Eye (tissue), 1 donor: Measurements from ENCODE around the gene AP2A1.

Source experiments
- DNase-seq: peaks from one replicate; pipeline ENCODE4 v3.0.0-alpha.2; 2015

The AP2A1 gene

DNA sequence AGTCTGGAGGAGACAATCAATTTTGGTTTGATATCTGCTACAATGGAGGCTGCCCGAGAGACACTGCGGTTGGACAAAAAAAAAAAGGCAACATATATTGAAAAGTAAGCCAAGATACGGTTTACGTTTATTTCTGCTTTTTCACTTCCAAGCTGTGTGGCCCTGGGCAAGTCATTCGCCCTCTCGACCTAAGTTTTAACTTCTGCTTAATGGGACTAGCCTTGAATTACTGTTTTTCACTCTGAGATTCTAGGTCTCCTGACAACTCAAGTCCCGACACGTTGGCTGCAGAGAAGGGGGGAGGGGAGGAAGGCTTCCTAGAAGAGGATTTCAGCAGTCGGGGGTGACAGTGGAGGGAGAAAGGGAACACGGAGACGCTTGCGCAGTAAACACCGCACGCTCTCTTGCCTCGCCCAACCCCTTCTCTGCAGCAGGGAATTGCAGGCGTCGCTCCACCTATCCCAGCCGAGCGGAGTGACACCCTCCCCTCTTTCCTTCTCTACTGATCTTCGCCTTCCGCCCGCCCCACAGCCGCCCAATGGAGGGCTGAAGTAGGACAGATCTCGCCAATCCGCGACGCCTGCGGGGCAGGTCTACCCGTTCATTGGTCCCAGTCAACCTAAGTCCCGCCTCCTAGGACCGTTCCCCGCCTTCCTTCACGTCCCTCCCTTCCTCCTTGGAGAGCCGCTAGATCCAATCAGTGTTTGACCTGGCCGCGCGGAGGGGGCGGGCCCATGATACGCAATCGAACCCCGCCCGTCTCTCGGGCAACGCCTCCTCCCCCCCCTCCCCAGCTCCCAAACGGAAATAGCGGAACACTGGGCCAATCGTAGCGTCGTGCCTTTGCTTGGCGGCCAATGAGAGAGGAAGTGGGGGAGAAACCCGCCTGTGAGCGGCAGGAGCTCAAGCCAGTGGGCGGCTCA lies 533 bp upstream of the AP2A1 start:
- DNase-seq, result peak; percentile 100

DNA sequence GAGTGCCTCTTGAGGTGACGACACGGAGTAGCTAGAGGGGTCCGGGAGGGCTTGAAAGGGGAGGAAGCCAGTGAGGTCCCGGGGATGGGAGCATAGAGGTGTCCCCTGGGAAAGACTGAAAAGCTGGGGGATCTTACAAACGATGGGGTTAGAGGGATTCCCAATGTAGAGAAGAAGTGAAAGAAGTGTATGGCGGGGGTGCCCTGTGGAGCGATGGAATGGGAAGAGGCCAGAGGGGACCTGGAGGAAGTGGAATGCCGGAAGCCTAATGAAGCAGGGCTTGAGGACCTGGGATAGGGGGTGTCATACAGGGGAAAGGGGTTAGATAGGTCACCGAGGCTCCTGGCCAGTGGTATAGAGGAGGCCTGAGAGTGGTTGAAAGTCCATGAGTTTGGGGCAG lies 580 bp downstream of the AP2A1 start:
- DNase-seq, result no peak

DNA sequence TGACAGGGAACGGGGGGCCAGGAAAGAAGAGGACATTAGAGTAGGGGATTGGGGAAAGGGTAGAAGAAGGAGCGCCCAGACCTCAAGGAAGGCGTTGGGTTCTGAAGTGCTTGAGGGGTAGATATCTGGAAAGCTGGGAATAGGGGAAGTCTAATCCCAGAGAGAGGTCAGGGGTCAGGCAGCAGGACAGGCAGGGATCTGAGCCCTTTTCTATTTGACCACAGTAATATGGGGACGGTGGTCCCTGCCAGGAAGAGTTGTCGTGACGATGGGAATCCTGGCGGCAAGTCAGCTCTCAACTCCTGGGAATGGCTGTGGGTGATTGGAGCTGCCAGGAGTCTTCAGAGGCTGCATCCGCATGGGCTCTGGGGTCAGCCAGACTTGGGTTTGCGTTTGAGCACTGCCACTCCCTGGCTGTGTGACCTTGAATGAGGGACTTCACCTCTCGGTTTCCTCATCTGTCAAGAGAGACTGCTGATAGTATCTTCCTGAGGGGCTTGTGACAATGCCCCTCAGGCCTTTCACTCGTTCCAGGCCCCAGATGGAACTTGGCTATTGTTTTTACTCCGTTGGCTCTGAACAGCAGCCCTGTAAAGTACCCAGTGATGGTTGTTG lies 1.3 kb downstream of the AP2A1 start:
- no peak for DNase-seq

DNA sequence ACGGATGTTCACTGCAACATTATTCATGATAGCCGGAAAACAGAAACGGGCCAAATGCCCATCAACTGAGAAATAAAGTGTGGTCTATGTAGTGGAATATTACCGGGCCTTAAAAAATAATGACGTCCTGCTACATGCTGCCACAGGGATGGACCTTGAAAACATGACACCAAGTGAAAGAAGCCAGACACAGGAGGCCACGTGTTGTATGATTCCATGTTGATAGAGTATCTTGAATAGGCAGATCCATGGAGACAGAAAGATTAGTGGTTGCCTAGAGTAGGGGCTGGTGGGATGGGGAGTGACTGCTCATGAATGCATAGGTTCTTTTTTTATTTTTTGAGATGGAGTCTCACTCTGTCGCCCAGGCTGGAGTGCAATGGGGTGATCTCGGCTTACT lies 3.7 kb downstream of the AP2A1 start:
- no peak for DNase-seq

DNA sequence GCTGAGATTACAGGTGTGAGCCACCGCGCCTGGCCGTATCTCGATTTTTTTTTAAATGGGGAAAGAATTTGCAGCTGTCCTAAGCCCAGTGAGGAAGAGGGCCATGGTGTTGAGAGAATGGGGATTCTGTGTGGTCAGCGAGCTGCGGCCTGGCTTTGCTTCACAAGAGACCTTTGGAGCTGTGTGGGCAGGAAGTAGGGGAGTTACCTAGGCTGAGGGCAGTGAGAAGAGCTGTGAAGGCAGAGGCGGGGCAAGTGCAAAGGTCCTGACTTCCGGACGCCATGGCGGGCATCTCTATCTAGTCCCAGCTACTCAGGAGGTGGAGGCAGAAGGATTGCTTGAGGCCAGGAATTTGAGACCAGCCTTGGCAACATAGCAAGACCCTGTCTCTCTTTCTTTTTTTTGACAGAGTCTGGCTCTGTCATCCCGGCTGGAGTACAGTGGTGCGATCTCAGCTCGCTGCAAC lies 4.9 kb downstream of the AP2A1 start:
- no peak for DNase-seq

DNA sequence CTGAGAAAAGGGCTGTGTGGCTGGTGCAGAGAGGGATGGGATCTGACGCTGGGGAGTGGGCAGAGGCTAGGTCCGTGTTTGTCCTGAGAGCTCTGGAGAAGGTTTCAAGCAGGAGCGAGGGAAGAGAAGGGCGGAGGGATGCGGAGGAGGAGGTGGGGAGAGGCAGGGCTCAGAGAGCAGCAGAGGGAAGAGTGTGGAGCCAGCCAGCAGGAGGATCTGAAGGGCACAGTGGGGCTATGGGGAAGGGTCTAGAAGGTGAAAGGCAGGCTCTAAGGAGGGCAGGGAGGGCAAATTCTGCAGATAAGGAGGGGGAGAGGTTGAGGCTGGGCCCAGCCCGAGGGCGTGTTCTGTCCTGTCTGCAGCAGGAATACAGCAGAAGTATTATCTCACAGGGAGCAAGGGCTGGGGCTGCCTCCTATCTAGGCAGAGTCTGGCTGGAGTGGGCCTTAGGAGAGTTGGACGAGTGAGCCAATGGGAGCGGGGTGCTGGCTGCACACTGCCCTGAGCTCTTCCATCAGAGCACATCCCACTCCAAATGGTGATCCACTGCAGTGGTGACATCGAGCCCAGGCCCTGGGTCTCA lies 6.1 kb downstream of the AP2A1 start:
- no peak for DNase-seq

DNA sequence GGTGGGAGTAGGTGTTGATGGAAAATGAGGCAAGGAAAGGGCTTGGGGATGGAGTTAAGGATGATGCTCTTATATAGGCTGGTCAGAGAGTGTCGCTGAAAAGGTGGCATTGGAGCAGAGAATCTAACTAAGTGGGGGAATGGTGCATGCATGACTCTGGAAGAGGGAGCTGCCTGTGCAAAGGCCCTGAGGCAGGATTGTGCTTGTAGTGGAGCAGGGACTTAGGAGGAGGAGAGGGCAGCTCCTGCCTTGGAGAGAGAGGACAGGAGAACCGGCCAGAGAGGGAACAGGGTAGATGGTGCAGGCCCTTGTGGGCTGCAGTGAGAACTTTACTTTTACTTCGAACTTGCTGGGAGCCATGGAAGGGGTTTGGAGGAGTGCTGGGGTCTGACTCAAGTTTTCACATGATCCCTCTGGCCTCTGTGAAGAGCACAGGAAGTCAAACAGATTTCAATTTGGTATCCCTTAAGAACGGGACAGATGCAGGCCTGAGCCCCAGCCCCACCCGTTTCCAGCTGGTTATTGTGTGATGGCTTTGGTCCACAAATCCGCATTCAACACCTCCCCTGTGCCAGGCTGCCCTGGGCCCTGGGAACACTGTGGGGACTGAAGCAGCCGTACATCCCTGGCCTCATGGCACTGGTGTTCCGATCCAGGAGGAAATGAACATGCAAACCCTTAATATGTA lies 7.0 kb downstream of the AP2A1 start:
- no peak for DNase-seq

DNA sequence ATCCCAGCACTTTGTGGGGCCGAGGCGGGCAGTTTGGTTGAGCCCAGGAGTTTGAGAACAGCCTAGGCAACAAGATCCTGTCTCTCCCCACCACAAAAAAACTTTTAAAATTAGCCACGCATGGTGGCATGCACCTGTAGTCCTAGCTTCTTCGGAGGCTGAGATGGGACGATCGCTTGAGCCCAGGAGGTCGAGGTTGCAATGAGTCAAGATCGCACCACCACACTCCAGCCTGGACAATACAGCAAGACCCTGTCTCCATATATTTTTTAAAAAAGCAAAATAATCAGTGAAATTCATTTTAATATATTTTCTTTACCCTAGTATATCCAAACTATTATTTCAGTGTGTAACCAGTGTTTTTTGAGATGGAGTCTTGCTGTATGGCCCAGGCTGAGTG lies 8.2 kb downstream of the AP2A1 start:
- no peak for DNase-seq

DNA sequence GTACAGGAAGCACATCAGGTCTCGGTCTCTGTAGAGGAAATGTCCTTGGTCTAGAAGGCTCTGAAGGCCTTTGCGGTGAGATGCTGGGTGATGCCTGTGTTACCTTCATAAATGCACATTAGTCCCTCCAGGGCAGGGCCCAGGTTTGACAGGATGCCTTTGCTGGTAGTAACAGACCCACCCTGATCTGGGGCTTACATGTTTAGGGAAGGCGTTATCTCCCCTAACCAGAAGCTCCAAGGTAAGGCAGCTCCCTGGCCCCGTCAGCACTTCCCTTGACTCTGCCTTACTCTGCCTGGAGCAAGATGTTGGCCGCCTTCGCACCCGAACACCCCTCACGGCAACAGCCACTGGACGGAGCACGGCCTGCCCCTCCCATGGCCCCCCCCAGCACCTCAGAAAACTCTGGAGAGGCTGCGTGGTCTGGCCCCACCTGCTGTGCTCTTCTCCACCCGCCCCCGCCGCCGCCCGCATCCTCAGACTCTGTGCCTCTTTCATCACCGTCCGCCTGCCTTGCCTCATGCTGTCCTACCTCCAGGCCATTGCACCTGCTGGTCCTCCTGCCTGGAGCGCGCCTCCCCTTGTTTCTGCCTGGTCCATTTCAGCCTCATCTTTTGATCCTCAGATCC lies 9.1 kb downstream of the AP2A1 start:
- DNase-seq, result no peak

DNA sequence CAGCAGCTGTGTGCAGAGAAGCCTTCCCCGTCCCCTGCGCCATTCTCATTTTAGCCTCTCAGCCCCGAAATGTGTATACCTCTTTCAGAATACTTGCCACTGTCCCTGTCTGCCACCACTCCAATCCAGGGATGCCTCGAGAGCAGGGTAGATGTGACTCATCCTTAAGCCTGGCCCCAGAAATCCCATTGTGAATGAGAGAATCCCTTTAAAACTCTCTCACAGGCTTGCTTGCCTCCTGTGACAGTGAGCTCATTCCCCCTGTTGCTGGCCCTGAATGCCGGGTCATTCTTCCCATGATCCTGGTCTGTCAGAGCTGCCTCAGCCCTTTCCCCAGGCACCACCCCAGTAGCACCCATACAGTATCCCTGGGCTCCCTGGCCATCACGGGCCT lies 9.6 kb downstream of the AP2A1 start:
- DNase-seq, result no peak

DNA sequence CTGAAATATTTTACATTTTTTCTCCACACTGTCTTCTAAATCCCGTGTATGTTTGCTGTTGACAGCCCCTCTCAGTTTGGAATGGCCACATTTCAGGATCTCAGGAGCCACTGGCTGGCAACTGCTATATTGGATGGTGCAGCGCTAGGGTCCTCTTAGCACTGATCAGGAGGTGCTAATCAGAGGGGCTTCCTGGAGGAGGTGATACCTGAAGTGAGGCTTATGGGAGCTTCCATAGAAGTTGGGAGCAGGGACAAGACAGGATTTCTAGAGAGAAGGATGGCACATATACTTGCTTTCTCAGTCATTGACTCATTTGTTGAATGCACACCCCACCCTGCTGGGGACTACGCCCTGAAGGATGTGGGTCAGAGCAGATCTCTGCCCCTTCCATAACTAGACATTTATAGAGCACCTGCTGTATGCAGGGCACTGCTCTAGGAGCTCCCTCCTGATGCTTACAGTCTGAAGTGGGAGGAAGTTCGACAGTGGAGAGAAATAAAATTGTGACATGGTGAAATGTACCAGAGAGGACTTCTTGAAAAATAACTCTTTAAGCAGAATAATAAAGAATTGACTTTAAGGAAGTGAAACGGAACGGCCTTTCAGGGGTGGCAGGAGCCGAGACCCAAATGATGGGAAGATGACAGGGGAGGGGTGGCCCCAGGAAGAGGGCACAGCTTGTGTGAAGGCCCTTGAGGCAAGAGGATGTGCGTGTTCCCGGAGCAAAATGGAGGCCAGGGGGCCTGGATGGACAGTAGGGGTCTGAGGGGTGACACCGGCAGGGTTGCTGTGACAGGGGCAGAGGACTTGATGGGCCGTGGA lies 13.1 kb downstream of the AP2A1 start:
- DNase-seq, result no peak

DNA sequence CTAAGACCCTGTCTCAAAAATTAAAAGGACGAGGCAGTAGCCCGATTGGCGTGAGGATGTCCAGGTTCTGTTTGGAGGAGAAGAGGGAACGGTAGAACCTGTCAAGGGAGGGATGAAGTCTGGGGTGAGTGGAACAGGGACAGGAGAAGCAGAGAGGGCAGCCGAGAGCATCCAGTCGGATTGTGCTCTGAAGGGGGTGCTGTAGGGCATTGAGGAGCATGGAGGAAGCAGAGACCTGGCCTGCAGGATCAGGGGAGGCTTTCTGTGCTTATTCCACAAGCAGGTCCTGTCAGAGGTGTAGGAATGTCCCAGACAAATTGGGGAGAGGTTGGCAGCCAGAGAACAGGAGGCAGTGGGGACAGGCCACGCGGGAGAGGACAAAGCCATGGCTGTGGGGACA lies 14.1 kb downstream of the AP2A1 start:
- no peak for DNase-seq

DNA sequence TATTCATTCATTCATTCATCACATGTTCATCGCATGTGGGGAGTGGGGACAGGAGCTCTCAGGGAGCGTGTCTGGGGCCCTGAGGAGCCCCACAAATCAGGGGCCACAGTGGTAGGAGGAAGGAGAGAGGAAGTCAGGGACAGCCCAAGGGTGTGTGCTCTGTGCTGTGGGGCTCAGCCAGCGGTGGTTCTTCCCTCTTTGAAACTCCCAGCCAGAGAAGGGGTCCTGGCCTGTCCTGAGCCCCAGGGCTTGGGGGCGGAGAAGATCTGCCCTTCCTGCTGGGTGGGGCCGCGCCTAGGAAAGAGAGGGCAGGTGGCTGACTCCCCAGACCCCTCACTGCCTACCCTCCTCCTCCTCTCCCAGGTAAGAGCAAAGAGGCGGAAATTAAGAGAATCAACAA lies 14.6 kb downstream of the AP2A1 start:
- no peak for DNase-seq

DNA sequence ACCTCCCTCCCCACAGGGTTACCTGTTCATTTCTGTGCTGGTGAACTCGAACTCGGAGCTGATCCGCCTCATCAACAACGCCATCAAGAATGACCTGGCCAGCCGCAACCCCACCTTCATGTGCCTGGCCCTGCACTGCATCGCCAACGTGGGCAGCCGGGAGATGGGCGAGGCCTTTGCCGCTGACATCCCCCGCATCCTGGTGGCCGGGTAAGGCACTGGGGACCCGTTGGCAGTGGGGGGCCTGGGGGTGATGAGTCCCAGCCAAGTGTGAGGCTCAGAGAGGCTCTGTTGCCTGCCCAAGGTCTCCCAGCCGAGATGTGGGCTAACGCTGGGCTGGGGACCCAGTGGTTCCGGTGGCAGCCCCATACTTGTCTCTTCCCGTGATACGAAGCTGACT lies 15.7 kb downstream of the AP2A1 start:
- no peak for DNase-seq

DNA sequence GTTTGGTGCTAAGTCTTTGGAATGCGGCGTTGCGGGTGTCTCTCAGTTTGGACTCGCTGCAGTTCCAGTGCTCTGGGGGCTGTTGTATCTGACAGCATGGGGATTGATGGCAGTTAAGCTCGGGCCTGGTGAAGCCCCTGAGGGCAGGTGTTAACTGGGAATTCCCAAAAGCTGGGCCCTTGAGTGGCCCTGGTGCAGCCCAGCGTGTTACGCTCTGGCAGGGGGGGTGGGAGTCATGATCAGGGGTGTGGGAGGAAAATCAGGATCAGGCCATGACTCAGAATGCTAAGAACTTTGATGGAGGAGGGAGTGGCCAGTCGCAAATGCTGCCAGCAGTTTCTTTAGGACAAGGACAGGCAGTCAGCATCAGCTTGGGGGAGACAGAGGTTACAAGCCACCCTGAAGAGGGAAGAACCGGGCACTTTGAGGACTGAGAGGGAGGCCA lies 19.6 kb downstream of the AP2A1 start:
- peak; percentile 10 for DNase-seq

DNA sequence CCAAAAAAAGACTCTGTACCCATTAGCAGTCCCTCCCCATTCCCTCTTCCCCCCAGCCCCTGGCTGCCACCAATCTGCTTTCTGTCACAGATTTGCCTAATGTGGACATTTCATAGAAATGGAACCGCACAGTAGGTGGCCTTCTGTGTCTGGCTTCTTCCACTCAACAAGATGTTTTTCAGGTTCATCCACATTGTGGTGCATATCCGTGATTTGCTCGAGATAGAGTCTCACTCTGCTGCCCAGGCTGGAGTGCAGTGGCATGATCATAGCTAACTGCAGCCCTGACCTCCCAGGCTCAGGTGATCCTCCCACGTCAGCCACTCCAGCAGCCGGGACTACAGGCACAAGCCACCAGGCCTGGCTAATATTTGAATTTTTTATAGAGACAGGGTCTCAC lies 20.9 kb downstream of the AP2A1 start:
- DNase-seq, result no peak

DNA sequence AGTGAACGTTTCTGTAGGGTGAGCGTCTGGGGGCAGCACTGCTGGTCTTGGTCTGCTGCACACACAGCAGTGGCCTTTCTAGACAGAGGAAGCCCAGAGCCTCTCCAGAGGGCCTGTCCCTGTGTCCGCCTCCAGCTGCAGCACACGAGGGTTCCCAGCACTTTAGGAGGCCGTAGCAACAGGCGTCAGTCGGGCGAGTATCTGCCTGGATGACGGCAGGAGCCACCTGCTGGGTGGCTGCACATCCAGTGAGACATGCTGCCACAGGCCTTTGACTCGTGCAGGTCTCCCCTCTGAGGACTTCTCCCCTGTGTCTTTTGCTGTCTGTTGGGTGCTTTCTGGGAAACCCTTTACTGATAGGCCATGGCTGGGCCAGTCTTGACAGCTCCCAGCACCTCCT lies 22.1 kb downstream of the AP2A1 start:
- no peak for DNase-seq

DNA sequence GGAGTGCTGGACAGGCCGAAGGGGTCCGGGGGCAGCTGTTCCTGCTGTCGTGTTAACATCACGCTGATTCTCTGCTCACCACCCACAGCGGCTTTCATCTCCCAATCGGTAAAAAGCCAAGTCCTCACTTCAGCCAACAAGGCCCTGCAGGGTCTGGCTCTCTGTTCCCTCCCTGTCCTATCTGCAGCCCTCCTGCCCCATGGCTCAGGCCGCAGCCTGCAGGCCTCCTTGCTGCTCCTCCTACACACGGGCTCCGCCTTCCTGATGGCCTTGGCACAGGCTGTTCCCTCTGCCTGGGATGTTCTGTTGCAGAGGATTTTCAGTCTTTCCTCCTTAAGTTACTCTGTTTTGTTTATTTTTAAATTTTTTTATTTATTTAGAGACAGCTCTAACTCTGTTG lies 24.1 kb downstream of the AP2A1 start:
- DNase-seq, result no peak

DNA sequence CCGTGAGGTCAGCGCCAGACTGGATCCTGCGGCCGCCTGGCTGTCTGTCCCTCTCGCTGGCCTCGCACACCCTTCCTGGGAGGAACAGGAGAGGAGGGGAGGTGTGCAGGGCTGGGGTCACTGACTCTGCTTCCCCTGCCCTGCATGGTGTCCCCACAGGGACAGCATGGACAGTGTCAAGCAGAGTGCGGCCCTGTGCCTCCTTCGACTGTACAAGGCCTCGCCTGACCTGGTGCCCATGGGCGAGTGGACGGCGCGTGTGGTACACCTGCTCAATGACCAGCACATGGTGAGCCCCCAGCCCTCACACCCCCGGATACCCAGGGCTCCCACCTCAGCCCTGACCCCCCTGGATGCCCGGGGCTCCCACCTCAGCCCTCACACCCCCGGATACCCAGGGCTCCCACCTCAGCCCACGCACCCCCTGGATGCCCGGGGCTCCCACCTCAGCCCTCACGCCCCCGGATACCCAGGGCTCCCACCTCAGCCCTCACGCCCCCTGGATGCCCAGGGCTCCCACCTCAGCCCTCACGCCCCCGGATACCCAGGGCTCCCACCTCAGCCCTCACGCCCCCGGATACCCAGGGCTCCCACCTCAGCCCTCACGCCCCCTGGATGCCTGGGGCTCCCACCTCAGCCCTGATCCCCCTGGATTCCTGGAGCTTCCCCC lies 25.1 kb downstream of the AP2A1 start:
- DNase-seq, result no peak

DNA sequence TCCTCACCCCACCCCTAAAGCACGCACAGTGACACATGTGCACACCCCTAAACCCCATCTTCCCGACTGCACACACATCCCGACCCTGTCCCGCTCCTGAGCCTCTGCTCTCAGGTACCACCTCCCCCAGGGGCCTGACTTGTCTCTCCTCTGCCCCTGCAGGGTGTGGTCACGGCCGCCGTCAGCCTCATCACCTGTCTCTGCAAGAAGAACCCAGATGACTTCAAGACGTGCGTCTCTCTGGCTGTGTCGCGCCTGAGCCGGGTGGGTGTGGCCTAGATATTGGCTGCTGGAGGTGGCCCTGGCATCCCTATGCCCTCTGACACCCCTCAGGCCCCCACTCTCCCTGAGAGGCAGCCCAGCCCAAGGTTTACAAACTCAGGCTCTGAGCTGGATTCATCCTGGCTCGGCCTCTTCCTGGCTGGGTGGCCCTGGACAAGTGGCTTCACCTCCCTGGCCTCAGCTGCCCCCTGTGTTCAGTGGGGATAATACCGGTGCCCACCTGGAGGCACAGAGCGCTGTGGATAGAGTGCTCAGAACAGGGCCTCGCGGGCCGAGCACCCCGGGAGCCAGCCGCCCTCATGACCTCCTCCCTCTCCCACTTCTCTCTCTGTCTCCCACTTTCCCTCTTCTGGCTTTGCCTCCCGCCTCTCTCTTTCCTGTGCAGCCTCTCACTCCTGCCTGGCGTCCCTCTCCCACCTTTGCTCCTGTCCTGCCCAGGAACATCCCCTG lies 26.2 kb downstream of the AP2A1 start:
- DNase-seq, result no peak

DNA sequence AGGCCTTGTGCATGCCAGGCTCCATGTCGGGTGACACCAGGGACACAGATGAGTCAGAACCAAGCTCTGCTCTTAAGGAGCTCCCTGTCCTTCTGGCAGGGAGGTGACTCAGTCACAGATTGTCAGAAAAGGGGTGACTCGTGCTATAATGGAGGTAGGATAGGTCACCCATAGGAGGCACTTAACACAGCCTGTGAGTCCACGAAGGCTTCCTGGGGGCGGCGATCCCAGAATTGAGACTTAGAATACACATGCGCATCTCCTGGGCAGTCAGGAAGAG lies 26.7 kb downstream of the AP2A1 start:
- DNase-seq, result no peak
